GM23248 (cell line): ENCODE results near the gene ELMO1. TPM values are rescaled to one million over a fixed set of nuclear protein-coding genes. Genes with fewer than 3 reads are reported as not detected.

Experiments used
- DNase-seq: peaks from one replicate; pipeline ENCODE4 v3.0.0-alpha.2; 2015
- H2AFZ ChIP-seq: fragments of 200-600 bp; sonication (generic); 2 replicates; pipeline ENCODE4 v1.6.1; 2016; ENCODE audit warnings: antibody characterized with exemption
- H3F3A ChIP-seq: fragments of 200-600 bp; sonication (generic); 2 replicates; pipeline ENCODE4 v1.6.1; 2016; ENCODE audit warnings: mild to moderate bottlenecking, antibody characterized with exemption, mixed run types; ENCODE audit not compliant: insufficient read depth
- H3K27ac ChIP-seq: fragments of 200-600 bp; sonication (generic); 2 replicates; pipeline ENCODE4 v1.5.1; 2016; ENCODE audit warnings: mild to moderate bottlenecking
- H3K27me3 ChIP-seq: fragments of 200-600 bp; sonication (generic); replicated peaks from 2 replicates; pipeline ENCODE4 v1.6.1; 2016; ENCODE audit warnings: mild to moderate bottlenecking; ENCODE audit not compliant: insufficient read depth
- H3K36me3 ChIP-seq: fragments of 200-600 bp; sonication (generic); 2 replicates; pipeline ENCODE4 v1.6.1; 2016; ENCODE audit warnings: low read depth, mild to moderate bottlenecking
- H3K4me1 ChIP-seq: fragments of 200-600 bp; sonication (generic); 2 replicates; pipeline ENCODE4 v1.6.1; 2016; ENCODE audit warnings: mild to moderate bottlenecking; ENCODE audit not compliant: insufficient read depth
- H3K4me2 ChIP-seq: fragments of 200-600 bp; sonication (generic); one replicate; pipeline ENCODE4 v1.6.1; 2016; ENCODE audit warnings: mild to moderate bottlenecking; ENCODE audit not compliant: unreplicated experiment
- H3K4me3 ChIP-seq: fragments of 200-600 bp; sonication (generic); 2 replicates; pipeline ENCODE4 v1.5.1; 2016; ENCODE audit warnings: mild to moderate bottlenecking
- H3K79me2 ChIP-seq: fragments of 200-600 bp; sonication (generic); 2 replicates; pipeline ENCODE4 v1.6.1; 2016; ENCODE audit warnings: mild to moderate bottlenecking; ENCODE audit not compliant: insufficient read depth
- H3K9ac ChIP-seq: fragments of 200-600 bp; sonication (generic); 2 replicates; pipeline ENCODE4 v1.6.1; 2016; ENCODE audit warnings: mild to moderate bottlenecking
- H3K9me2 ChIP-seq: fragments of 200-600 bp; sonication (generic); 2 replicates; pipeline ENCODE4 v1.6.1; 2016; ENCODE audit warnings: mixed run types, mild to moderate bottlenecking, moderate library complexity; ENCODE audit not compliant: insufficient read depth
- H3K9me3 ChIP-seq: fragments of 200-600 bp; sonication (generic); one replicate; pipeline ENCODE4 v1.6.1; 2017; ENCODE audit warnings: low read depth
- H4K20me1 ChIP-seq: fragments of 200-600 bp; sonication (generic); 2 replicates; pipeline ENCODE4 v1.6.0; 2016; ENCODE audit not compliant: insufficient read depth
- EZH2 ChIP-seq: fragments of 200-600 bp; sonication (generic); IDR thresholded peaks from 2 replicates; pipeline ENCODE4 v1.6.1; 2018; ENCODE audit warnings: antibody characterized with exemption, mild to moderate bottlenecking; ENCODE audit not compliant: insufficient read depth, poor library complexity, severe bottlenecking
- EZH2phosphoT487 ChIP-seq: fragments of 200-600 bp; sonication (generic); IDR thresholded peaks from 2 replicates; pipeline ENCODE4 v1.6.1; 2018; ENCODE audit warnings: antibody characterized with exemption, moderate library complexity, mild to moderate bottlenecking, low read depth; ENCODE audit not compliant: insufficient read depth
- WGBS, 2 experiments: methylation state at CpG; one replicate each; pipeline ENCODE4 v1.1.6; 2015 to 2017; ENCODE audit warnings: low lambda C conversion rate in 2 of 2, low coverage in 1 of 2; ENCODE audit errors: missing lambda C conversion rate in 2 of 2; 5-methylcytosine and 5-hydroxymethylcytosine counted together
- in situ Hi-C: fragments of 300-500 bp; cut with MboI; formaldehyde crosslinking; loops from 2 replicates; pipeline ENCODE4 v1.15.0; 2020
- polyA plus RNA-seq: library from polyadenylated mRNA; unstranded; fragments of >200 nt; fragmentation: Nextera tagmentation; extraction: Ambion mirVana; gene quantifications from 2 replicates; pipeline ENCODE4 v1.2.1, GENCODE V29; 2016
- total RNA-seq: library from RNA; depleted of rRNA; stranded (reverse); fragments of >200 nt; shearing (Covaris generic); gene quantifications from 2 replicates; pipeline ENCODE4 v1.2.3, GENCODE V29; 2014

ELMO1 gene
- total and polyA plus RNA-seq, 2 experiments from 2014 or later, result not detected

- Histone ChIP-seq H3K36me3 (no peaks in the 10 kb centered on the region), H3K4me3 (no peak overlapping the region), H2AFZ (no peak overlapping the region), H3F3A (no peaks in the 10 kb centered on the region), H3K27ac (no peak overlapping the region), H3K27me3 (no peaks in the 10 kb centered on the region), H3K9ac (no peak overlapping the region), H4K20me1 (no peaks in the 10 kb centered on the region), H3K4me2 (no peak overlapping the region), H3K9me2 (no peaks in the 10 kb centered on the region), H3K4me1 (no peaks in the 10 kb centered on the region), H3K9me3 (no peaks in the 10 kb centered on the region), H3K79me2 (no peaks in the 10 kb centered on the region)
- TF ChIP-seq EZH2phosphoT487 (no peak), EZH2 (no peak)
- 33 to 50% methylated on average over 3 of the region's 3 CpGs for WGBS, 2 experiments
- no peak for DNase-seq
- in situ Hi-C loops, result no loop called here
Measured at GRCh38 chr7:37309493-37309892, 139.2 kb downstream of the ELMO1 start.

GRCh38 chr7:37304921-37305320 lies 143.7 kb downstream of the ELMO1 start:
- H3K79me2 ChIP-seq, result no peaks in the 10 kb centered on the region
- H3K4me1 ChIP-seq, result no peaks in the 10 kb centered on the region
- TF ChIP-seq EZH2 (no peak), EZH2phosphoT487 (no peak)
- H3K27ac ChIP-seq, result no peak overlapping the region
- H3K9me2 ChIP-seq, result no peaks in the 10 kb centered on the region
- in situ Hi-C loops, result no loop called here
- no peak overlapping the region for H3K4me2 ChIP-seq
- no peaks in the 10 kb centered on the region for H3K9me3 ChIP-seq
- H3K4me3 ChIP-seq, result no peak overlapping the region
- no peaks in the 10 kb centered on the region for H3F3A ChIP-seq
- no peak overlapping the region for H2AFZ ChIP-seq
- H3K36me3 ChIP-seq, result no peaks in the 10 kb centered on the region
- WGBS, 2 experiments, result 63 to 66% methylated on average over 3 of the region's 3 CpGs
- H3K27me3 ChIP-seq, result no peaks in the 10 kb centered on the region
- no peak for DNase-seq
- no peaks in the 10 kb centered on the region for H4K20me1 ChIP-seq
- H3K9ac ChIP-seq, result no peak overlapping the region

DNA sequence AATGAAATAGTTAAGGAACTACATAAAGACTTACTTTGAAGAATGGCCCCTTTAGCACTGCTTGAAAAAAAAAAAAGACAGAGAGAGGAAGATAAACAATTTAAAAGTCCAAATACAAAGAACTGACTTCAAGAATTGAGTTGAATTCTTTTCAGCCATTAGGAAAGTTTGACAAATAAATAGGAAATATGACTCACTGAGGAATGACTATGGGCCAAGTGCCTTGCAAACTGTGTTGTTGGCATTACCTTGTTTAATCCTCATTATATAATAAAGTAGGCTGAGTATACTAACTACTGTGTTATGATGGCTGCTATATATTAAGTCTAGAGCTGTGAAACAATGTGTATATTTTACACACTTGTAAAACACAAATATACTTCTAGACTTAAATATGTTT lies 151.1 kb downstream of the ELMO1 start:
- no peak overlapping the region for H3K4me2 ChIP-seq
- no peaks in the 10 kb centered on the region for H3K79me2 ChIP-seq
- no peaks in the 10 kb centered on the region for H3K27me3 ChIP-seq
- H3K9ac ChIP-seq, result no peak overlapping the region
- H3K4me3 ChIP-seq, result no peak overlapping the region
- H3K9me3 ChIP-seq, result no peaks in the 10 kb centered on the region
- no peaks in the 10 kb centered on the region for H3K4me1 ChIP-seq
- no peaks in the 10 kb centered on the region for H3K9me2 ChIP-seq
- no peak overlapping the region for H3K27ac ChIP-seq
- H3F3A ChIP-seq, result no peaks in the 10 kb centered on the region
- DNase-seq, result no peak
- no peak overlapping the region for H2AFZ ChIP-seq
- no peaks in the 10 kb centered on the region for H4K20me1 ChIP-seq
- no peaks in the 10 kb centered on the region for H3K36me3 ChIP-seq
- TF ChIP-seq EZH2phosphoT487 (no peak), EZH2 (no peak)
- in situ Hi-C loops, result no loop called here

DNA sequence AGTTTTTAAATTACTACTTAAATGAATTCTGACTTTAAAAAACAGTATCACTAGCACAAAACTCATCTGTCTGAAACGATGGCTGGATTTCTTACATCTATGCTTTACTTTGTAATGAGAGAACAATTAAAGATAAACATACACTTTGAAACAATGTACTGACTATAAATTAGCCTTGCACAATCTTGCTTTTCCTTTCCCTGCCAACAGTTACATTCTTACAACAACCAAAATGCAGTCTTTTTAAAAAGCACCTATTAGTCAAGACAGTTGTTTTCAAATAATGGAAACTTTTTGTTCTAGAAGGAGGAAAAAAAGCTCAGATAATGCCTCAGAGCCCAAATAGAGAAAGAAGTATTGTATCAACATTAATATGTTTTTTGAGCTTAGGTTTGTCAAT lies 153.3 kb downstream of the ELMO1 start:
- DNase-seq, result no peak
- Histone ChIP-seq H3K4me3 (no peak overlapping the region), H3K4me2 (no peak overlapping the region), H2AFZ (no peak overlapping the region), H3K79me2 (no peaks in the 10 kb centered on the region), H3K27me3 (no peaks in the 10 kb centered on the region), H3K27ac (no peak overlapping the region), H3K9me2 (no peaks in the 10 kb centered on the region), H3K4me1 (no peaks in the 10 kb centered on the region), H3F3A (no peaks in the 10 kb centered on the region), H4K20me1 (no peaks in the 10 kb centered on the region), H3K36me3 (no peaks in the 10 kb centered on the region), H3K9me3 (no peaks in the 10 kb centered on the region), H3K9ac (no peak overlapping the region)
- in situ Hi-C loops, result no loop called here
- WGBS, 2 experiments, result 14 to 23% methylated on average over 1 of the region's 1 CpG
- TF ChIP-seq EZH2 (no peak), EZH2phosphoT487 (no peak)

DNA sequence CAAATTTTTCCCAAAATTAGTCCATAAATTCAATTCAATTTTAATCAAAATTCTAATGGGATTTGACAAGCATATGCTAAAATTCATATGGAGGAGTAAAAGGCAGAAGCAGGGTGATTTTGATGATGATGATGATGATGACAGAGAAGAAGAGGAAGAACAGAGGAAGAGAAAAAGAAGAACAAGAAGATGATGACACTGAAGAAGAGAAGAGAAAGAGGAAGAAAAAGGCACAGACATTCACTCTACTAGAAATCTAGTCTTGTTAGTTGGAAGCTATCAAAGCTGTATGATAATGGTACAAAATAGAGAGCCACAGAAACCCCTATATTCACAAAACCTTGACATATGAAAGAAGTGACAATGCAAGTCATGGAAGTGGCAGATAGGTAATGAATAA lies 157.9 kb downstream of the ELMO1 start:
- Histone ChIP-seq H3K79me2 (no peaks in the 10 kb centered on the region), H3K9me2 (no peaks in the 10 kb centered on the region), H3F3A (no peaks in the 10 kb centered on the region), H3K4me1 (no peaks in the 10 kb centered on the region), H3K36me3 (no peaks in the 10 kb centered on the region), H3K4me2 (no peak overlapping the region), H3K4me3 (no peak overlapping the region), H3K27me3 (no peaks in the 10 kb centered on the region), H2AFZ (no peak overlapping the region), H4K20me1 (no peaks in the 10 kb centered on the region), H3K9me3 (no peaks in the 10 kb centered on the region), H3K27ac (no peak overlapping the region), H3K9ac (no peak overlapping the region)
- in situ Hi-C loops, result no loop called here
- no peak for TF ChIP-seq EZH2
- no peak for TF ChIP-seq EZH2phosphoT487
- DNase-seq, result no peak
